ENCODE measurements around the gene UBE2U.
"Not testable (repeated sequence)": the region's sequence is repeated elsewhere in the genome, so short reads cannot be mapped to it uniquely, and the experiment has no call there.

The UBE2U gene

GRCh38 chr1:64209221-64209620, 5.8 kb downstream of the UBE2U start:
- no peak for TF ChIP-seq CTCF (IDR thresholded peaks at IDR 0.05; ENCODE audit: poor library complexity, severe bottlenecking)
- no peak for ATAC-seq (ENCODE audit: low read depth)
- no peak for DNase-seq (ENCODE audit: low spot score)

DNA sequence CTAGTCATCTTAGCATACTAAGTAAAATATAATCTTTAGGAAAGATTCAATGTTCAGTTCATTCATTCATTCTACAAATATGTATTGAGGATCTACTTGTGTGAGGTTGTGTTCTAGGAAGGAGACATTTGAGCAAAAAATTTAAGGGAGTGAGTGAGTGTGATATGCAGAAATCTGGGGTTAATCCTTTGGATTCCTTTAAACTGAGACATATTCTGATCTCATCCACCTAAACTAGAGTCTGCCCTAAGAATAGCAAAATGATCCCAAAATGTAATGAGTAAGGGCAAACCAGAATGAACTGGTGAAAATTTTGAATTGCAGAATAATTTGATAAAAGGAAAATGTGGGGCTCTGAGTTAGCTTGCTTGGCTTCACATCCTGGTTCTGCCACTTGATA, 8.6 kb downstream of the UBE2U start:
- ATAC-seq (ENCODE audit: low read depth) (peak; percentile 79), DNase-seq (ENCODE audit: low spot score) (no peak)
- Histone ChIP-seq H3K27me3 (ENCODE audit: insufficient read depth, poor library complexity, severe bottlenecking) (no peaks in the 10 kb centered on the region), H3K9me3 (ENCODE audit: severe bottlenecking) (no peaks in the 10 kb centered on the region), H3K27ac (ENCODE audit: poor library complexity, severe bottlenecking) (no peak overlapping the region), H3K4me3 (ENCODE audit: severe bottlenecking) (no peak overlapping the region), H3K36me3 (ENCODE audit: low read depth) (no peaks in the 10 kb centered on the region), H3K4me1 (ENCODE audit: insufficient read depth, poor library complexity, severe bottlenecking) (peaks cover 4% of the 10 kb centered on the region)
- no peak for TF ChIP-seq CTCF (IDR thresholded peaks at IDR 0.05; ENCODE audit: poor library complexity, severe bottlenecking)

More at GRCh38 chr1:64209221-64209620, 5.8 kb downstream of the UBE2U start:
- H3K27ac ChIP-seq (ENCODE audit: poor library complexity, severe bottlenecking) = no peak overlapping the region
- H3K4me1 ChIP-seq (ENCODE audit: insufficient read depth, poor library complexity, severe bottlenecking) = peaks cover 4% of the 10 kb centered on the region
- H3K36me3 ChIP-seq (ENCODE audit: low read depth) = no peaks in the 10 kb centered on the region
- H3K9me3 ChIP-seq (ENCODE audit: severe bottlenecking) = no peaks in the 10 kb centered on the region
- H3K4me3 ChIP-seq (ENCODE audit: severe bottlenecking) = no peak overlapping the region
- H3K27me3 ChIP-seq (ENCODE audit: insufficient read depth, poor library complexity, severe bottlenecking) = no peaks in the 10 kb centered on the region

DNA sequence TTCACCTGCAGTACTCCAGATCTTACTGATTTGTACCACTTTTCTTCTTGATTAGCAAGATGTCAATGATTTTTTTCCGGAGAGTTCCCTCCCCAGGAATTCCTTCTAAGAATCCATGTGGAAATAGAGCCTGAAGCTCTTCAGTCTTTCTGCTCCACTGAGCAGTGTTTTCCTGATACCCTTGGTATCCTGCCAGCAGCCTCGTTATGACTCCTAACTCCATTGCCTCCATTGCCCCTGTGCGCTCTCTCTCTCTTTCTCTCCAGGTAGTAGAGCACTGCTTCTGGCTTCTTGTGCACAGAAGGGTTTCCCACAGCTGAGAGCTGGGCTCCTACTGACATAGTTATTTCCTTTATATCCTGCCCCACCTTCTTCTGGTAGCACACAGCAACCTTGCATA, 12.2 kb downstream of the UBE2U start:
- no peak for TF ChIP-seq CTCF (IDR thresholded peaks at IDR 0.05; ENCODE audit: poor library complexity, severe bottlenecking)
- no peak for DNase-seq (ENCODE audit: low spot score)
- no peak overlapping the region for H3K27ac ChIP-seq (ENCODE audit: poor library complexity, severe bottlenecking)
- peaks cover 4% of the 10 kb centered on the region for H3K4me1 ChIP-seq (ENCODE audit: insufficient read depth, poor library complexity, severe bottlenecking)
- H3K4me3 ChIP-seq (ENCODE audit: severe bottlenecking) = no peak overlapping the region
- H3K9me3 ChIP-seq (ENCODE audit: severe bottlenecking) = no peaks in the 10 kb centered on the region
- H3K27me3 ChIP-seq (ENCODE audit: insufficient read depth, poor library complexity, severe bottlenecking) = no peaks in the 10 kb centered on the region
- H3K36me3 ChIP-seq (ENCODE audit: low read depth) = no peaks in the 10 kb centered on the region
- no peak for ATAC-seq (ENCODE audit: low read depth)

GRCh38 chr1:64220241-64220640, 16.8 kb downstream of the UBE2U start:
- ATAC-seq (ENCODE audit: low read depth) (no peak), DNase-seq (ENCODE audit: low spot score) (no peak)
- Histone ChIP-seq H3K36me3 (ENCODE audit: low read depth) (no peaks in the 10 kb centered on the region), H3K27ac (ENCODE audit: poor library complexity, severe bottlenecking) (no peak overlapping the region), H3K9me3 (ENCODE audit: severe bottlenecking) (no peaks in the 10 kb centered on the region), H3K27me3 (ENCODE audit: insufficient read depth, poor library complexity, severe bottlenecking) (no peaks in the 10 kb centered on the region), H3K4me3 (ENCODE audit: severe bottlenecking) (no peak overlapping the region), H3K4me1 (ENCODE audit: insufficient read depth, poor library complexity, severe bottlenecking) (no peaks in the 10 kb centered on the region)
- no peak for TF ChIP-seq CTCF (IDR thresholded peaks at IDR 0.05; ENCODE audit: poor library complexity, severe bottlenecking)

DNA sequence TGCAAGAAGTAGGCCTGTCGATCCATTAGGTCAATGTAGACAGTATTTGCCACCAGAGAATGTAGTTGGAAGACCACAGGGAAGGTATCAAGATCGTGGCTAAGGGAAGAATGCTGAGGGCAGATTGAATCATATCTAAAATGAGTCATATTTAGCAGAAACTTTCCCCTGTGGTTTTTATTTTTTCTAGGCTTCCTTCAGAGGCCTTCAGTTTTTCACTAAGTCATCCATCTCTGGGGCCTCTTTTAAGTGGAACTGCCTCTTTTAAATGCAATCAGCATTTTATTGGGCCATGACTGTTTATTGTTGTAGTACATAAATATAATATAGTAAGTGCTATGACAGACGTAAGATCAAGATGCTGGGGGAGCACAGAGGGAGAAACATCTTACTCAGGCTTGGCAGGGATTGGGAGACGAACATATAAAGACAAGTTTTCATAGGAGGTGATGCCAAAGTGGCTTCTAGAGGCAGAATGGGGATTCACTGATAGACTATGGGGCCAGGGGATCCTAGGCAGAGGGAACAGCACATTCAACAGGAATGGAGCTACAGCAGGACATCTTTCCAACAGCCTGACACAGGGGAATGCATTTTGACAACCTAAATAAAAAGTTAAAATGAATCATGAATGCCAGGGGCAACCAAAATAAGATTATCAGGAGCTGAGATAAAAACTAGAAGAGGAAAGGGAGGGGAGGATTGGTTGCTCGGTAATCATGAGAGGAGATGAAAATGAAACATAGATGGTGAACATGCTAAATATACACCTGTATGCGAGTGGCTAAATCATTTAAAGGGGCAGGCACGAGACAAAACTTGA, 20.1 kb downstream of the UBE2U start:
- Histone ChIP-seq H3K4me1 (ENCODE audit: insufficient read depth, poor library complexity, severe bottlenecking) (no peaks in the 10 kb centered on the region), H3K36me3 (ENCODE audit: low read depth) (no peaks in the 10 kb centered on the region), H3K4me3 (ENCODE audit: severe bottlenecking) (no peak overlapping the region), H3K27ac (ENCODE audit: poor library complexity, severe bottlenecking) (no peak overlapping the region), H3K27me3 (ENCODE audit: insufficient read depth, poor library complexity, severe bottlenecking) (no peaks in the 10 kb centered on the region), H3K9me3 (ENCODE audit: severe bottlenecking) (no peaks in the 10 kb centered on the region)
- DNase-seq (ENCODE audit: low spot score) (no peak), ATAC-seq (ENCODE audit: low read depth) (peak; percentile 75)
- TF ChIP-seq CTCF (IDR thresholded peaks at IDR 0.05; ENCODE audit: poor library complexity, severe bottlenecking) = no peak

DNA sequence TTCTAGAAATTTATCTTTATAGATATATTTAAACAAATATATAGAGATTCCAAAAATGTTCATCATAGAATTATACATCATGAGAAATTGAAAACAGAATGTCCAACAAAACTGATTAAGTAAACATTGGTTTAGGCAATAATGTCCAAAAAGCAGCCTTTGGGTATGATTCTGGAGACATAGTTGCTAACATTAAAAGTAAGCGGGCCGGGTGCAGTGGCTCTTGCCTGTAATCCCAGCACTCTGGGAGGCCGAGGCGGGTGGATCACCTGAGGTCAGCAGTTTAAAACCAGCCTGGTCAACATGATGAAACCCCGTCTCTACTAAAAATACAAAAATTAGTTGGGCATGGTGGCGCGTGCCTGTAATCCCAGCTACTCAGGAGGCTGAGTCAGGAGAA, 20.8 kb downstream of the UBE2U start:
- not testable (repeated sequence) for ATAC-seq (ENCODE audit: low read depth); H3K27ac ChIP-seq (ENCODE audit: poor library complexity, severe bottlenecking); H3K4me1 ChIP-seq (ENCODE audit: insufficient read depth, poor library complexity, severe bottlenecking); H3K36me3 ChIP-seq (ENCODE audit: low read depth); H3K4me3 ChIP-seq (ENCODE audit: severe bottlenecking); H3K27me3 ChIP-seq (ENCODE audit: insufficient read depth, poor library complexity, severe bottlenecking); H3K9me3 ChIP-seq (ENCODE audit: severe bottlenecking); DNase-seq (ENCODE audit: low spot score)

All from RWPE2 (cell line).